NCI-H2171 (cell line): ENCODE results near the gene BEND7.

ENCODE experiments used
- DNase-seq: peaks from one replicate; lab custom pipeline; 2025; lab: John Stamatoyannopoulos, UW

BEND7 gene

GRCh38 chr10:13521026-13521425 is 7.8 kb downstream of the BEND7 start:
- no peak for DNase-seq

GRCh38 chr10:13520194-13520593 is 8.6 kb downstream of the BEND7 start:
- no peak for DNase-seq

GRCh38 chr10:13518076-13518692 is 10.6 kb downstream of the BEND7 start:
- no peak for DNase-seq

DNA sequence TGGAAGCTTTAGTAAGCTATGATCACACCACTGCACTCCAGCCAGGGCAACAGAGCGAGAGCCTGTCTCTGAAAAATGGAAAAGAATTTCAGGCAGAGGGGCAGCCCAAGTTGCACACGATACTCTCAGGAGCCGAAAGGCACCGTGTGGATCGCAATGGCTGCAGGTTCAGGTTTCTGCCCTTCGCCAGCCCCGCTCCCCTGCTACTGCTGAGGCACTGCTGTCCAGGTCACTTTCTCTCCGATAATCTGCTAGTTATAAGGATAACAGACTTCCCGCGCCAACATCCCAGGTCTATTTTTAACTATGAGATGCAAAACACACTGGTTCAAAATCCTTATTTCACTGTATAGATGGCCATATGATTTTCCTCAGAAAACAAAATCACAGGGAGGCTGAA is 11.1 kb downstream of the BEND7 start:
- no peak for DNase-seq

DNA sequence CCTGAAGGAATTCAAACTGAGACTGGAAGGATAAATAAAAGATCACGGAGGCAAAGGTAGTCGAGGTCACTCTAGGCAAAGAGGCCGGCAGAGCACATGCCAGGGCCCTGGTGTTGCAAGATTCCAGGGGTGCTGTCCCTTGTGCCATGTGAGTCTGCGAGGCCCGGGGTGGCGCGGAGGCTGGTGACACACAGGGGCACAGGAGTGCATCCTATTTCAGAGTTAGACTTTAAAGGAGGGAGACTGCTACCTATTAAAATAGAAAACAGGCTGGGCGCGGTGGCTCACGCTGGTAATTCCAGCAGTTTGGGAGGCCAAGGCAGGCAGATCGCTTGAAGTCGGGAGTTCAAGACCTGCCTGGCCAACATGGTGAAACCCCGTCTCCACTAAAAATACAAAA is 12.6 kb downstream of the BEND7 start:
- DNase-seq: no peak

DNA sequence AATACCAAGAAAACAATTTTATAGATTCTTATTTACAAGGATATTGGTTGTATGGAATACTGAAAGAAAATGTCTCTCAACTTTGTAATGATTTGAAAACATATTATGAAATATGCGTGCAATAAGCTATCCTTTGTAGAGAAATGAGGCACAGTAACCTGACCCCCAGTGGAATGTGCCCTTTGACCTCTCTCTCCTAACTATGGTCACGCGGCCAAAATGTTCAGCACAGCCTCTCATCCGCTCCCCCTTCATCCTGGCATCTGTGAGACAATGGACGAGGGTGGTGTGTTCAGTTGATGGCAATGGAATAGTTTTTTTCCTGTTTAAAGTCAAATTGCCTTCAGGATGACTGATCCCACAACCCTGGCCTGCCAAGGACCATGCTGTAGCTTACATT is 13.3 kb downstream of the BEND7 start:
- no peak for DNase-seq

DNA sequence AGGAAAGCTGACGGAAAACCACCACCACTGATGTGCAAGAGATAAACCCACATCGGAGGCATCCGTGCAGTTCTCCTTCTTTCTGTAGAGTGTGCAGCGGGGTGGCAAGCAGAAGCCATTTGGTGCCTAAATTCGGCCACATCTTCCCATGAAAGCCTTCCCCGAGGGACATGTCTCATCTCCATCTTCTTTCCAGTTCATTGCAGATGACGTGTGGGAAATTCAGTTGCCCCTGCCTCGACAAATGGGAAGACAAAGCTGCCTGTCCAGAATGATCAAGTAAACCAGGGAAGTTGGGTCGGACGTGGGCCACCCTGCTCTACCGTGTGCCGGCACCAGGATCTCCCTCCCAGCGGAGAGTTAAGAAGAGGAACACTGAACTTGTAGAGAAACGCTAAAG is 14.5 kb downstream of the BEND7 start:
- DNase-seq: no peak

DNA sequence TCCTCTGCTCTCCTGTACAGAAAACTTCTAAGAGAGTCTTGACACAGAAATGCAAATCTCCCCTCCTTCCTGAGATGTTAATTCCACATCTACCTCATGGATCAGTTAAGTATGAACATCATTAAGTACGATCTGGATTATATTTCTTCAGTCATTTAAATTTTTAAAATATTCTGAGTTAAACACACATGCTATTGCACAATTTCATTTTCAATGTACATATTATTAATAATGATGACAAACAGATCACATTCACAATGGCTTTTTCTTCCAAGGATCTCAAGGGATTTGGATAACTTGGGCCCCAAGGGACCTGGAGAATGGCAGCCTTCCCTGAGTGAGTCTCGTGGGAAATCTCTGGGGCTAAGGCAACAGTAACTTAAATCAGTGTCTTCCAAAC is 16.2 kb downstream of the BEND7 start:
- no peak for DNase-seq

DNA sequence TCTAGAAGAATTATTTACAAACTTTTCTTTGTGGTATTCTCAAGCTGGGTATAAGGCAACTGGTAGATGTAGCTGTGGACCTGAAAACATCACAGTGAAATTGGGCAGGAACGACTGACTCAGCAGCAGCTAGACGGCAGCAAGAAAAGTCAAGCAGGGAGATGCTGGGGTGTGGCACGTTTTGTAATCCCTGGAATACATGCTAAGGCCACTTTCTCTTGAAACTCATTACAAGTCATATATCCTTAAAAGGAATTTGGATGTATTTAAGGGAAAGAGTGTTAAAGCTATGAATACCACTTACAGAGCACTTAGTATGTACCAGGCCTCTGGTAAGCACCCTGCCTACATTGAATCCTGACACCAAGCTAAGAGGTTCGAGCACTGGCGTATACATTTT is 17.4 kb downstream of the BEND7 start:
- no peak for DNase-seq

- DNase-seq: no peak
Measured at GRCh38 chr10:13505052-13505680, 23.6 kb downstream of the BEND7 start.

DNA sequence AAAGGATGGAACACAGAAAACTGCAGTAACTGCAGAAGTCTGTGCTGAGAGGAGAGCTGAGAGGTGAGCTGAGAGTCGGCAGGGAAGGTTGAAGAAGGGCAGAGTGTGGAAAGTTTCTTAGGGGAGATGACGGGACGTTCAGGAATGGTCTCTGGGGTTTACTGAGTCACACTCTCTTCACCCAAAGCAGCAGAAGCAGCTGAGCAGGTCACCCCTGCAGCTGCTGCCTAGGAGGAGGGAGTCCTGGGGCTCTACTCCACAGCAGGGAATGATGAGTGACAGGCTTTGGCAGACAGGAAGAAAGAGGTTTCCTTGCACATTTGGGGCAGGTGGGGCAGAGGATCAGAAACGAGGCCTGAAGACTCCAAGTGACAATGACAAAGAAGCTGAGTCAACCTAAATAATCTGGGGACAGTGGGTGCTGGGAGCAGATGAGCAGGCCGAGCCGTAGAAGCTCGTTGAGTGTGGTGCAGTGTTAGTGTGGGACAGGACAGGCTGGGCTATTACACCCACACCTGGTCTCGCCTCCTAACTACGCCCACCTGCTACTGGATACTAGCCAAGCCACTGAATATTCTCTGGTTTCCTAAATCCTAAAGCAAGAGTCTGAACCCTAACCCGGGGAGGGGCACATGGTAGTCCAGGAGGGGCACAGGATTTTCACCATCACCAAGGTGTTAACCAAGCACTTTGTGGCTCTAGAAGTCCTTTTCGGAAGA is 24.9 kb downstream of the BEND7 start:
- DNase-seq: no peak

- DNase-seq: no peak
Measured at GRCh38 chr10:13502380-13502779, 26.4 kb downstream of the BEND7 start.

DNA sequence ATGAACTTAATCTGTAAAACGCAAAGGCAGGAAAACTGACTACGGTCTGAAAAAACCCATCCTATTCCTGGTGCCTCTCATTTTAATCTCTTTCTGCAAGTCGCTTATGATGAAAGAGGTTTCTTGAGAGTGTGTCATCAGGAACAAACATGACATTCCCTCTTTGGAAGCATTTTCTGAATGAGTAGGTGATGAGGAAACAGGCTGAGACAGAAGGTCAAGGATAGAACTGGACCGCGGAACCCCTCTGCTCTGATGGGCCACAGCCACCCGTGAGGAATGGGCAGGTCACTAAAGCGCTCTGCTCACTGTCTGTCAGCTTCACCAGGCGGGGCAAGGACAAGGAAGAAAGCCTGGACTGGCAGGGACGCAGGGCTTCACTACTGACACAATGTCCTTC is 28.6 kb downstream of the BEND7 start:
- no peak for DNase-seq

DNA sequence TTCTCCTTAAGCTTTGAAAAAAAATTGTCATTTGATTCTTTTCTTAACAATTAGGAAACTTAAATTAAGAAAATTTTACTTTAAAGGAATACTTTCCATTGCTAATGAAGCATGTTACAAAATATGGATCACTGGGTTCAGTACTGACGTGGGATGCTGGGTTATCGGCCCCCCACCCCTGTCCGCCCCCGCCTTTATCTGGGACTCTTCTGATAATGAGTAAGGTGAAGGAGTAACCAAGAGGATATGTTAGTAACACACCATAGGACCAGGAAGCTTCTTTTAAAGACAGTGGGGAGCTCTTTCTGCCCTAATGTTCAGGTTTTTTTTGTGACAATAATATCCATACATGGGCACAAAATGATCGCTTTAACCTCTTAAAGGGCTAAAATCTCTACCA is 29.7 kb downstream of the BEND7 start:
- no peak for DNase-seq

- DNase-seq: no peak
Measured at GRCh38 chr10:13496931-13497330, 31.9 kb downstream of the BEND7 start.

- no peak for DNase-seq
Measured at GRCh38 chr10:13496164-13496563, 32.6 kb downstream of the BEND7 start.

DNA sequence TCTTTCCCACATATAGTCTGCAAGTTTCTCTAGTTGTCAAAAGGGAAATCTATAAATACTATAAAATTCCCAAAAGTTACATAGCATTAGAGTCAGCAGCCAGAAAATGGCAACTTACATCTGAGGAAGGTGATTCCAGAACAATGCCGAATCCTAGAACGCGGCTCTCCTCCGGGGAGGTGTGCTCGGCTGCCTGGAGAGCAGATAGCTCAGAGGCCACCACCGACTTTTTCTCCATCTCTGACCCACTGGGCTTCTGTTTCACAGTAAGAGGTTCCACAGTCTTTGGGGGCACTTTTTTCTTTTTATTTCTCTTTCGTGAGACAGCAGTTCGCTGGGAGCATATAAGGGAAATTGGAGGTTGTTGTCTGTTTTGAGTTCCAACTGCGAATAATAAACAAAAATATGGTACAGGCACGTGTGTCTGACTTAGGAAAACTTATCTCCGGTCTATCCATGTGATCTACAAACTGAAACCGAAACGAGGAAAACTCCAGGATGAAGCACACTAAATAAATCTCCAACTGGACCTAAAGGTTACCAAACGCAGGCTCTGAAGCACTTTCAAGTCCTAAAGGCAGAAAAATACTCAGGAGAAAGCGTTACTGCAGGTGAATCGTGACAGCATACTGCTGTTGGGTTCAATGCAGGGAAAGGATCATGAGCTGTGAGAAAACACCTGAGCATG is 36.2 kb downstream of the BEND7 start:
- DNase-seq: no peak

- no peak for DNase-seq
Measured at GRCh38 chr10:13491747-13492360, 37.0 kb downstream of the BEND7 start.

DNA sequence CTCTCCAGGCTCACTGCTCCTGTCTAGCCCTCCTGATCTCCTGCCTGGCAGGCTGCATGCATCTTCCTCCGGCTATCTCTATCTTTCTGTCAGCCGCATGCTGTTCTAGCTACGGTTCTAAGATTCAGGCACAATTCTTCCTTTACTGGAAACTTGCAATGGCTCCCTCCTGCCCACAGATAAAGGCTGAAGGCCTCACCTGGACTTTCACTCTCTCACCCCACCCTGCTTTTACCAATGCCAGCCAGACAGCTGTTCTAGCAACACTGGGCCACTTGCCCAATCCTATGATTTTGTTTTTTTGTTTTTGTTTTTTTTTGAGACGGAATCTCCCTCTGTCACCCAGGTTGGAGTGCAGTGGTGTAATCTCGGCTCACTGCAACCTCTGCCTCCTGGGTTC is 38.3 kb downstream of the BEND7 start:
- DNase-seq: no peak

DNA sequence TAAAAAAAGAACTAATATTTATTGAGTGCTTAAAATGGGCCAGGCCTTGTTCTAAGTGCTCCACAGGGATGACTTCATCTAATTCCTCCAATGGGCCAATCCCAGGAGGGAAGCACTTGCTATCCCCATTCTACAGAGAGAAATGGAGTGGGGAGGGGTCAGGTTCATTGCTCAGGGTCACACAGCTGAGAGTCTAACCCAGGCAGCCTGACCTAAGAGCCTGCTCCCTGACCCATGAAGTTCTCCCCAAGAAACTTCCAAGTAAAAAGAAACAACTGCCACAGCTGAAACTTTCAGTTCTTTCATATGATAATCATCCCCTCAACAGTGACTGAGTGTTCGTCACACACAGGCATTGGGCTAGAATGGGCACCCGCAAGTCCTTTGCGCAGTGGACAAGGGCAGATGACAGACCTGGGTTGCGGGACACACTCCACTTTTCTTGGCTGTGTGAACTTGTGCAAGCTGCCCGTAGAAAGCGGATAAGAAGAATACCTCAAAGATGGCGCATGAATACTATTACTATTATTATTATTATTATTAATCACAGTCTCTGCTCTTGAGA is 39.7 kb downstream of the BEND7 start:
- DNase-seq: no peak

GRCh38 chr10:13485623-13486022 is 43.2 kb downstream of the BEND7 start:
- DNase-seq: no peak

DNA sequence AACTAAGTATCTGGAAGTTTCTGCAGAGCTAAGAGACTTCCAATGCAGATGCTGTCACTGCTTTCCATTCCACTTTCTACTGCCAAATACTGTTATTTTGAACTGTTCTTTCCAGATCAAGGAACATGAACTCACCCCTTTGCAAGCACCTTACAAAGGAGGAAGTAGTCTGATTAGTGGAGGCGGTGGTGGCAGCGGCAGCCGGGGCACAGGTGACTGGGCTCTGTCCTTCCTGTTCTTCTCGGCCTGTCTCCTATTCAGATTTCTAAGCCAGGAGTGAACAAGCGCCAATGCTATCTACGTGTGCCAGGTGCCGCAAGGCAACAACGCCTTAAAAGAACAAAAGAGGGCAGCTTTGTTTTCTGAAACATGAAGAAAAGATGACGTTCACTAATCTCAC is 44.9 kb downstream of the BEND7 start:
- DNase-seq: no peak
